Esophagus muscularis mucosa (tissue), 4 donors: ENCODE measurements around the gene ZNF862. TPM values are rescaled to one million over a fixed set of nuclear protein-coding genes. Genes with fewer than 3 reads are reported as not detected.
A peak's percentile ranks its signal among the peaks of the same experiment; 100 is the strongest.

Source experiments
- DNase-seq: peaks from one replicate; pipeline ENCODE4 v3.0.0-alpha.2; 2017; ENCODE audit errors: extremely low spot score
- H3K27ac ChIP-seq, 4 donors: fragments of 200-600 bp; sonication (generic); replicated peaks in 1 of 4; 1 replicate in 3 of 4; 2 replicates in 1 of 4; pipeline ENCODE4 v1.5.1; 2016 to 2019; ENCODE audit warnings: mild to moderate bottlenecking in 1 of 4
- H3K27me3 ChIP-seq, 4 donors: fragments of 200-600 bp; sonication (generic); one replicate each; pipeline versions ENCODE4 v1.5.1 to v1.6.0; 2016 to 2019
- H3K36me3 ChIP-seq, 4 donors: fragments of 200-600 bp; sonication (generic); one replicate each; pipeline ENCODE4 v1.5.1; 2016 to 2019
- H3K4me1 ChIP-seq, 4 donors: fragments of 200-600 bp; sonication (generic); one replicate each; pipeline ENCODE4 v1.5.1; 2016 to 2019
- H3K4me3 ChIP-seq, 4 donors: fragments of 200-600 bp; sonication (generic); 1 replicate in 2 of 4; 2 replicates in 2 of 4; pipeline ENCODE4 v1.5.1; 2016 to 2019; ENCODE audit warnings: mild to moderate bottlenecking in 4 of 4, moderate library complexity in 1 of 4
- H3K9me3 ChIP-seq, 4 donors: fragments of 200-600 bp; sonication (generic); 1 replicate in 3 of 4; 2 replicates in 1 of 4; pipeline ENCODE4 v1.5.1; 2016 to 2019
- EP300 ChIP-seq: sonication (generic); formaldehyde crosslinking; IDR thresholded peaks from one replicate; pipeline ENCODE4 v1.6.1; 2017; ENCODE audit warnings: antibody characterized with exemption
- POLR2A ChIP-seq: fragments of 450-650 bp; IDR thresholded peaks from one replicate; pipeline ENCODE4 v1.6.1; 2017; ENCODE audit warnings: antibody characterized with exemption, moderate library complexity, mild to moderate bottlenecking, low read depth
- POLR2AphosphoS5 ChIP-seq, 2 donors: sonication (generic); formaldehyde crosslinking; IDR thresholded peaks; one replicate each; pipeline ENCODE4 v1.6.1; 2017; ENCODE audit warnings: antibody characterized with exemption in 2 of 2
- WGBS: methylation state at CpG from one replicate; pipeline ENCODE4 v1.1.5; 2018; 5-methylcytosine and 5-hydroxymethylcytosine counted together
- intact Hi-C: fragments of 100-400 bp; cut with DNase I; formaldehyde crosslinking; loops from one replicate; pipeline ENCODE4 v1.15.1; 2023
- total RNA-seq, 4 donors: library from RNA; depleted of rRNA; stranded (reverse); fragments of >200 nt; gene quantifications; one replicate each; pipeline versions ENCODE4 v1.1.0 to v1.2.1, GENCODE V29; 2016
- TF ChIP-seq, protein P1 (sequence below), 3 experiments: fragments of 200-600 bp in 2 of 3; fragments of 450-650 bp in 1 of 3; sonication (generic) in 2 of 3; IDR thresholded peaks; one replicate each; pipeline ENCODE4 v1.5.1; 2017 to 2019; ENCODE audit warnings: antibody characterized with exemption in 3 of 3, mild to moderate bottlenecking in 2 of 3, moderate library complexity in 1 of 3

ZNF862 gene
- total RNA-seq, 4 donors from 2014 or later: 9.1 to 17.1 (median 13.3) TPM

DNA sequence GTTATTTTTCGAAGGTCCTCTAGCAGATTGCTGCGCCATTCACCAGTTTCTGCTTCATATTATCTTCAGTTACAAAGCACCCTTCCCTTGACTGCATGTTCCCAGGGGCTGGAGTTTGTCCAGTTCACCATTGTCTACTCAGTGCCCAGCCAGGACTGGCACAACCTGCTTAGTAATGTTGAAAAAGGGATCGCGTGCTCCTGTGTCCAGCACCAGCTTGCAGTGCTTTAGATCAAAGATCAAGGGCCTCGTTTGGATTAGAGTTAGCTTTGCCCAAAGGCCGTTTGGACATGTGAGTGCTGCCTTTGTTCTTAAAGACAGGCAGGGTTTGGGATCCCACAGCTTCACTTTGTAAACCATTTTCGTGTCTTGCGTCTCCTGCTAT, 36.5 kb downstream of the ZNF862 start:
- H3K4me1 ChIP-seq: peaks cover 22 to 30% (median 25%) of the 10 kb centered on the region in 4 donors
- no peak for DNase-seq
- no peak for TF ChIP-seq POLR2A
- no peak for TF ChIP-seq EP300
- TF ChIP-seq, protein P1, sequence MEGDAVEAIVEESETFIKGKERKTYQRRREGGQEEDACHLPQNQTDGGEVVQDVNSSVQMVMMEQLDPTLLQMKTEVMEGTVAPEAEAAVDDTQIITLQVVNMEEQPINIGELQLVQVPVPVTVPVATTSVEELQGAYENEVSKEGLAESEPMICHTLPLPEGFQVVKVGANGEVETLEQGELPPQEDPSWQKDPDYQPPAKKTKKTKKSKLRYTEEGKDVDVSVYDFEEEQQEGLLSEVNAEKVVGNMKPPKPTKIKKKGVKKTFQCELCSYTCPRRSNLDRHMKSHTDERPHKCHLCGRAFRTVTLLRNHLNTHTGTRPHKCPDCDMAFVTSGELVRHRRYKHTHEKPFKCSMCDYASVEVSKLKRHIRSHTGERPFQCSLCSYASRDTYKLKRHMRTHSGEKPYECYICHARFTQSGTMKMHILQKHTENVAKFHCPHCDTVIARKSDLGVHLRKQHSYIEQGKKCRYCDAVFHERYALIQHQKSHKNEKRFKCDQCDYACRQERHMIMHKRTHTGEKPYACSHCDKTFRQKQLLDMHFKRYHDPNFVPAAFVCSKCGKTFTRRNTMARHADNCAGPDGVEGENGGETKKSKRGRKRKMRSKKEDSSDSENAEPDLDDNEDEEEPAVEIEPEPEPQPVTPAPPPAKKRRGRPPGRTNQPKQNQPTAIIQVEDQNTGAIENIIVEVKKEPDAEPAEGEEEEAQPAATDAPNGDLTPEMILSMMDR (IDR thresholded peaks at IDR 0.05): no peak
- TF ChIP-seq POLR2AphosphoS5 (IDR thresholded peaks at IDR 0.05): no peak
- H3K9me3 ChIP-seq: no peaks in the 10 kb centered on the region
- H3K27me3 ChIP-seq: no peaks in the 10 kb centered on the region
- peaks cover 0 to 29% (median 19%) of the 10 kb centered on the region in 4 donors for H3K36me3 ChIP-seq
- peak overlapping the region; percentile 83 to 94 (median 92) for H3K4me3 ChIP-seq
- H3K27ac ChIP-seq: no peak overlapping the region
- intact Hi-C loops: loop anchor here (5.0 kb wide), 1 partner anchor 37 kb away; the partner anchor contains the start of gene ZNF862
- WGBS: 77% methylated on average over 8 of the region's 8 CpGs

DNA sequence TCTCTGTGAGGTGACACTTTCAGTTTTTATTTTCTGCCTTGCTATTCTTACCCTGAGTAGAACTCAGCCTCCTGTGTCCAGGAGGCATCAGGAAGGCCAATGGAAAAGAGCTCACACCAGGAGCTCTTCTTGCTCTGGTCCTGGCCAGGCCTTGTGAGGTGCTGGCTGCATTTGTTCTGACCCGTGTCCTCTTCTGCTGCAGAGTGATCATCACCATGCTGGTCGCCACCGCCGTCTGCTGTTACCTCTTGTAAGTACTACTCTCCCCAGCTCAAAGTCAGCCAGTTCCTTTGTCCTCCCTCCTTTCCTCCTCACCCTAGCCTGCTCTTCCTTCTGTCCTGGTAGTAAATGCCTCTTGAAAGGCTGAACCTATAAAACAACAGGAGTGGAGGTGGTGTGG, 37.2 kb downstream of the ZNF862 start:
- Histone ChIP-seq H3K27ac (no peak overlapping the region), H3K36me3 (peaks cover 0 to 29% (median 21%) of the 10 kb centered on the region in 4 donors), H3K4me1 (peaks cover 23 to 34% (median 27%) of the 10 kb centered on the region in 4 donors), H3K9me3 (no peaks in the 10 kb centered on the region), H3K4me3 (no peak overlapping the region), H3K27me3 (no peaks in the 10 kb centered on the region)
- TF ChIP-seq POLR2AphosphoS5 (IDR thresholded peaks at IDR 0.05): no peak
- TF ChIP-seq, protein P1 (IDR thresholded peaks at IDR 0.05): no peak
- no peak for TF ChIP-seq POLR2A
- no peak for TF ChIP-seq EP300
- intact Hi-C loops: no loop called here
- WGBS: 98% methylated on average over 4 of the region's 4 CpGs
- peak; percentile 83 for DNase-seq

DNA sequence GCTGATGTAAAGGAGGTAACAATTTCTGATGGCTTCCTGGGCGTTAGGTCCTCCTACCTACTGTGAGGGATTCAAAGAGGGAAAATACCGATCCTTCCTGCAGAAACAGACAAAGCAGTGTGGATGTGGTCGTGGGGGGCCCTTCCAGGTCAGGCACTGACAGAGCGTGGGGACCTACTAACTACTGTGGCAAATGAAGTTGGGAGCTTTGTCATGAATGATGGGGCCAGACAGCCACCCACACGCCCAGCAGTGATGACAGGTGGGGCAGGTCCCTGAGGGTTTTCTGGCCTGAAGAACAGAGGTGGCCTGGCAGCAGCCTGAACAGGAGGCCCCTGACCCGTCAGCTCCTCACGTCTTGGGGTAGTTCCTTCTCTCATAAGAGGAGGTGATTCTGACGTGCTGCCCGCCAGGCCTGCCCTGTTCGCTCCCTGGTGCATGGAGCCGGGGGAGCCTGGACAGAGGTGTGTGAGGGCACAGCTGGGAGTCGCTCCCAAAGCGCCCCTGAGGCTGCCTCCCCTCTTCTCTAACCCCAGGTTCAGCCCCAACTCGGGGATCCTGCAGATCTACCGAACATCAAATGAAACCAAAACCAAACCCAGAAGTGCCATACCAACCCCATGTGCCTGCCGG, 39.8 kb downstream of the ZNF862 start:
- Histone ChIP-seq H3K36me3 (peaks cover 0 to 22% (median 20%) of the 10 kb centered on the region in 4 donors), H3K4me3 (no peak overlapping the region), H3K4me1 (peaks cover 26 to 45% (median 39%) of the 10 kb centered on the region in 4 donors), H3K27me3 (no peaks in the 10 kb centered on the region), H3K27ac (no peak overlapping the region), H3K9me3 (no peaks in the 10 kb centered on the region)
- WGBS: 88% methylated on average over 16 of the region's 16 CpGs
- intact Hi-C loops: no loop called here
- peak; percentile 74 for DNase-seq
- TF ChIP-seq EP300 (no peak), POLR2AphosphoS5 (IDR thresholded peaks at IDR 0.05) (no peak), POLR2A (no peak)
- TF ChIP-seq, protein P1 (IDR thresholded peaks at IDR 0.05): no peak

DNA sequence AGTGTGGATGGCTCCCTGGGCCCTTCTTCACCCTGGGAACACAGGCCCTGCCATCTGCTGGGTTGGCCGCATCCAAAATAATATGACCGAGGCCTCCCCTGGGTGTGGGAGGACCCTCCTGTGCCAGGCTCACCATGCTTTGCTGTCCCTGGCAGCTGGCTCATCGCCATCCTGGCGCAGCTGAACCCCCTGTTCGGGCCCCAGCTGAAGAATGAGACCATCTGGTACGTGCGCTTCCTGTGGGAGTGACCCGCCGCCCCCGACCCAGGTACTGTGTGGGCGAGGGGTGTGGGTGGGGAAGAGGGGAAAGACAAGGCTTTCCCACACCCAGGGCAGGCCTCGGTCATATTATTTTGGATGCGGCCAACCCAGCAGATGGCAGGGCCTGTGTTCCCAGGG, 40.3 kb downstream of the ZNF862 start:
- DNase-seq: peak; percentile 78
- Histone ChIP-seq H3K9me3 (no peaks in the 10 kb centered on the region), H3K4me3 (no peak overlapping the region), H3K27ac (no peak overlapping the region), H3K36me3 (peaks cover 0 to 22% (median 20%) of the 10 kb centered on the region in 4 donors), H3K27me3 (no peaks in the 10 kb centered on the region), H3K4me1 (peaks cover 30 to 49% (median 42%) of the 10 kb centered on the region in 4 donors)
- 93% methylated on average over 7 of the region's 13 CpGs for WGBS
- intact Hi-C loops: no loop called here
- TF ChIP-seq POLR2A (no peak), EP300 (no peak)

DNA sequence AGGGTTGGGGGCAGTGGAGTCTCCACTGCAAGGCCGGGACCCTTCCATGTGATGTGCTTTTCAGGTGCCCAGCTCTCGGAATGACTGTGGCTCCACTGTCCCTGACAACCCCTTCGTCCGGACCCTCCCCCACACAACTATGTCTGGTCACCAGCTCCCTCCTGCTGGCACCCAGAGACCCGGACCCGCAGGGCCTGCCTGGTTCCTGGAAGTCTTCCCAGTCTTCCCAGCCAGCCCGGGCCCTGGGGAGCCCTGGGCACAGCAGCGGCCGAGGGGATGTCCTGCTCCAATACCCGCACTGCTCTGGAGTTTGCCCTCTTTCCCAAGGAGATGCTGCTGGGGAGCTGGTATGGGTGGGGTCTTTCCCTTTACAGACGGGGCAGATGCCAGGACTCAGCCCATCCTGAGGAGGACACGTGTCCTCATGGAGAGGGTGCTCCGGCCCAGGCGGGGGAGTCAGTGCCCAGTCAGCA, 41.1 kb downstream of the ZNF862 start:
- peaks cover 34 to 50% (median 43%) of the 10 kb centered on the region in 4 donors for H3K4me1 ChIP-seq
- H3K4me3 ChIP-seq: no peak overlapping the region
- no peaks in the 10 kb centered on the region for H3K9me3 ChIP-seq
- intact Hi-C loops: no loop called here
- 97% methylated on average over 5 of the region's 14 CpGs for WGBS
- peaks cover 0 to 22% (median 20%) of the 10 kb centered on the region in 4 donors for H3K36me3 ChIP-seq
- no peak overlapping the region for H3K27ac ChIP-seq
- no peaks in the 10 kb centered on the region for H3K27me3 ChIP-seq
- peak; percentile 57 for DNase-seq
- no peak for TF ChIP-seq POLR2A
- TF ChIP-seq EP300: no peak
